Raji (cell line): Measurements from ENCODE around the gene LCA5.

ENCODE experiments used
- POLR2A ChIP-seq: IDR thresholded peaks from 2 replicates; pipeline ENCODE4 v1.6.1; 2011; ENCODE audit warnings: low read depth, low read length, control low read depth; ENCODE audit not compliant: insufficient read depth

LCA5 gene

DNA sequence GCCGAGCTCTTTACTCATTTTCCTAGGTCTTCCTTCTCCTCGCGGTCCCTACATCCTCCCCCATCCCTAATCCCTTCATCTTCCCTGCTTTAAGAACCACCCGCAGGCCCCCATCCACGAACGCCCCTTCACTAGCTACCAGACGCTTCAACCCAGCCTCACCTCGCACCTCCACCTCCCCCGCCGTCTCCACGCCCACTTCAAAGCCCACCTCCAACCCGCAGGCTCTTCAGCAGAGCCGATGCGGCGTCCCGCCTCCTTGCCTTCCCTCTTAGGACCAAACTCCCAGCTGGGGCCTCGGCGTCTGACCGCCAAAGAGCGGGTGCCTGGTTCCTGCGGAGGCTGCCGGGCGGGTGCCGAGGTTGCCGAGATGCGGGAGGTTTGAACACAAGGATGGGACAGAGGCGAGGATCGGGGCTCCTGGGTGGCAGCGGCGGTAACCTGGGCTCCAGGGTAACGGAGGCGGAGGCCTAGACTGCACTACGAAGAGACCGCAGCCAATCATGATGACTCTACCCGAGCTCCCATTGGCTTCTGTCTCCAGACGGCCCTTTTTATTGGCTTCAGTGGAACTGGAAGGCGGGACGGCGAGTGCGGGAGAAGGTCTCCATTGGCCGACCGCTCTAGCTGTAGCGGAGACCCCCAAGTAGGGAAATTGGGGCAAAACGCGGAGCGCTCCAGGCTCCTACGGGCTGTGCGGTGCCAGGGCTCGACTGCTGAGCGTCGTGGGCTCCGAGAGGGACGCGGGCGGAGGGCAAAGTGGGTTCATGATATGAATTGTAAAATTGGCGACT is at the start of gene LCA5:
LCA5 (minus strand) TSS at position 477 of the 794 bp plus-strand sequence. CDS start 18,536 bp downstream, outside the sequence.
- TF ChIP-seq POLR2A = no peak

DNA sequence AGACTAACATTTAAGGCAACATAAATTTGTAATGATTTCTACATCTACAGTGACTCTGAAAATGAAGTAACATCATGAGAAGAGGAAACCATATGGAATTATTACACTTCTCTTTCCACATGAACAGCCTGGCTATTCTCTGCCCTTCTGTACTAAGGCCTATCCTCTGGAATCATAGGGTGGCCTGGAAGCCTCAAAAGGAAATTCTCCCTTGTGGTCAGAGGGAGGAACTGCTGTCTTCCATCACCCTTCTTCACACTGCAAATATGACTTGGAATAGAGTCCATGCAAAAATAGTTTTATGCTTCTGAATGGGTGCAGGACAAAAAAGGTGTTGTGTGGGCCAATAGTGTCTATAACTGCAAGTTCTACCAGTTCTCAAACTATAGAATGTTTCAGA is 49.3 kb upstream of the LCA5 start:
- no peak for TF ChIP-seq POLR2A

DNA sequence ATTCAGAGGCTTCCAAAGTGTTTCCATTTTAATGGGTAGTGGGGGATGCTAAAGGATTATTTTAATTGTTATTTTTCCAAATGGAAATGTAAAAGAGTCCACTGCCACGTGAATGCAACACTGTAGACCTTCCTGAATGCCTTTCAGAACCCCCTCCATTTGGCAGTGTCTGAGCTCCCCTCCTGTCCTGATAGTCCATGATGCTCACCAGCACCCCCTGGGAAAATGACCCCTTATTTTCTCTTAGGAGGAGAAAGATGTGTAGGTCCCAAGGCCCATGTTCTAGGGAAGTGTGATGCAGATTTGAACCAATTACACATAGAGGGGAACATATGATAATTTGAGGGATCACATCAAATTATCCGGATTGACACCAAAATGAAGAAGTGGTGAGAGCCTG is 47.1 kb upstream of the LCA5 start:
- TF ChIP-seq POLR2A = no peak

DNA sequence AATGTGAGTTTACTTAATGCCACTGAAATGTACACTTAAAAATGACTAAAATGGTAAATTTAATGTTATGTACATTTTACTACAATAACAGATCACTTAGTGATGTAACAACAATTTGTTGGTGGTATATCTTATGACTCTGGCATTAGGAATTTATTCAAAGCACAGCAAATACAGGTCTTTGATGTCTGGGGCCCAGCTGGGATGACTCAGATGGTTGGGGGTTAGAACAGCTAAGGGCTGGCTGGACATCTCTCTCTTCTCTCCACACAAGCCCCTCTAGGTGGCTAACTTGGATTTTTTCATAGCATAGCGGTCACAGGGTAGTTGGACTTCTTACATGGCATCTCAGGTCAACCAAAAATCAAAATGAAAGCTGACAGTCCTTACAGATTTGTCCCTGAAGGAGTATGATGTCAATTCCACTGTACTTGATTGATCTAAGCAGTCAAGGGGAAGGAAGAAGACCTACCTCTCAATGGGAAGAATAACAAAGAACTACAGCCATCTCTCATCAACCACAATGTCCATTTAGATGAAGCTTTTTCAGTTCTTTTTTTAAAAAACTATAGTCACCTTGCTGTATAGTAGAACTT is 37.5 kb upstream of the LCA5 start:
- no peak for TF ChIP-seq POLR2A

DNA sequence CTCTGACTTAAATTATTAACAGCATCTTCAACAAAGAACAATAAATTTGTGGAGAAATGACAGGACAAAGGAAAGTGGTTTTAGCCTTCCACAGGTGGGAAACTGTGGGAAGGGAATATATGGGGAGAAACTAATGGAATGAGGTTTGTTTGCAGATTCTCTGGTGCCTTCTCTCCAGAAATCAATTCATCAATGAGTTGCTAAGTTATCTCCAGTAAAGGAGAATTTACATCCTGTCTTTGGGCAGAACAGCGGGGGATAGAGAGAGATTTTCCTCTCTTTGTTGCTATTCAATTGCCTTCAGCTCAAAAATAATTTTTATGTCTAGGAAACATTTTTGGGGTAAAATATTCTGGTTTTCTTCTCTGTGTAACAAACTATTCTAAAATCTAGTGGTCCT is 36.9 kb upstream of the LCA5 start:
- no peak for TF ChIP-seq POLR2A

DNA sequence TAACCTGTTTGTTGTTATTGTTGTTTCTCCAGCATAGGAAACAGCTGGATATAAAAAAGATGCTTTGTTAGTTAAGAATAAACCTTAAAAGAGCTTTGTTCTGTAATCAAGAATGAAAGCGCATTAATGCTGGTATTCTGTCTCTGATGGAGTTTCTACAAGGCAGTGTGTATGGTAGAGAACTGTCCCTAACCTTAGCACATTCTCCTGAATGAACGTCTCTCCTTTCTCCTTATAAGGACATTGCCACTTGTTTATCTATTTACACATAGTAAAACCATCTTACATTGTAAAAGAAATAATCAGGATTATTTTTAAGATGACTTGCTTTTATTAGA is 33.8 kb upstream of the LCA5 start:
- TF ChIP-seq POLR2A = no peak

DNA sequence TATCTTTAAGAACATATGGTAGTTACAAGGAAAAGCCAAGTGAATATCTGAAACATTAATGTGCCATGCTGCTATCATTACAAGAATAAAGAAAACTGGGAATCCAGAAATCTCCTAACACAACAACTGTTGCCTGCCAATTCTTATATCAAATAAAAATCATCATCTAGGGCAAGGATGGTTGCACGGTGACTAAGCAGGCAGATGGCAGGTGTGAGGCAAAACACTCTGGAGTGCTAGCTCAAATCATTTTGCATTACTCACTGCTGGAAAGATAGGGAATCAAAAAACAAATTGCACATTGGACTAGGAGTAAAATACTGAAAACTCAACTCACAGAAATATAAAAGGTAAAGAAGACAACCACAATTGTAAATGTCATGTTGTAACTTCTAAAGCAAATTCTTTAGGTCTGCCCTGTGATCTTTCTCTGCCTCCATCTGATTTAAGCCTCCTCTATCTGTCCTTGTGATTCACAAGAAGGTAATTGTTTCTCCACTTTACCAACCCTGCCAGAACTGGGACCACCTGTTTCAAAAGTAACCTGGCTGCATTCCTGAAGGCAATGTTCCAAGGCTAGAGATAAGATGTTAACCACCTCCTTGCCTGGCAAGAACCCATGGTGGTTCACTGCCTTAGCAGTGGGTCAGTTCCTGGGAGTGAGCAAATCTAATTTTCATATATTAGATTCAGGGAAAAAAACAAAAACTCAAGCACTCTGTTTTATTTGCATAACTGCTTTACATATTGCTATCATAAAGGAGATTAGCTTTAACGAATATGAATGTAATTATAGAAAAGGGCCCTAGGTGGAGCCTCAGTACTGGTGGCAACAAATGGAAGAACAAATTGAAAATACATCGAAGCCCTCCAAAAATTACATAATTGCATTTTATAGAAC is 33.1 kb upstream of the LCA5 start:
- TF ChIP-seq POLR2A = no peak

DNA sequence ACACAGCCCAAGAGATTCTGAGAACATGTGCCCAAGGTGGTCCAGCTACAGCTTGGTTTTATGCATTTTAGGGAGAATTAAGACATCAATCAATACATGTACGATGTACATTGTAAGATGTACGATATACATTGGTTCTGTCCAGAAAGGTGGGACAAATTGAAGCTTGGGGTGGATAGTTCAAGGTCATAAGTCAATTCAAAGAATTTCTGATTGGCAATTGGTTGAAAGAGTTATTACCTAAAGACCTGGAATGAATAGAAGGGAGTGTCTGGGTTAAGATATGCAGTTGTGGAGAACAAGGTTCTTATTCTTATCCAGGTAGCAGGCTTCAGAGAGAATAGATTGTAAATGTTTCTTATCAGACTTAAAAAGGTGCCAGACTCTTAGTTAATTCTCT is 31.8 kb upstream of the LCA5 start:
- no peak for TF ChIP-seq POLR2A

DNA sequence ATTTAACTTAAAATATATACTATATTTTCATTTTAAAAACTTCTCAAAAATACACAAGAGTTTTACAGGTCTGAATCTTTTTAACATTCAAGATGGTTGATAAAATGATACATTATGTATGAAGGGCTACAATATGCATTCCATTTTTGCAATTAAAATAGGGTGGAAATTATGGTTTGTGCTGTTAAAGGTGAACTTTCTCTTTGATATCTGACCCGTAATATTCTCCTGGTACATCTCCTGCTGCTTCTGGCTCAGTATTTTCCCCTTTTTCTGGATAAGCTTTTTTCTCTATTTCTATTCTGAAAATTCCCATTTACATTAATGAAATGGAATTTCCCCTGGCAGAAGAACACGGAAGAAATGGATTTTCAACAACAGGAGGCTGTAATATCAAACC is 27.4 kb upstream of the LCA5 start:
- no peak for TF ChIP-seq POLR2A

DNA sequence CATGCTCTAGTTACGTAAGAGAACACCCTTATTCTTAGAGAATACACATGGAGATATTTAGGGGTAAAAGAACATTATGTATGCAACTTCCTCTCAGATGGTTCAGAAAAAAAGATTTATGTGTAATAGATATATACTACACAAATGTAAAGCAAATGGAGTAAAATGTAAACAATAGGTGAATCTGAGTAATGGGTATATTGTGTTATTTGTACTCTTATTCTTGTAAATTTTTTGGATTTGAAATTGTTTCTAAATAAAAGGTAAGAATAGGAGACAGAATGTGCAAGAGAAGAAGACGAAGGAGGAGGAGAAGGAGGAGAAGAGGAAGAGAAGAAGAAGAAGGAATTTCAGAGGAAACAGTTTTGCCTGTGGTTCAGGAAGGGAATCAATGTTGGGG is 22.5 kb upstream of the LCA5 start:
- TF ChIP-seq POLR2A = no peak

DNA sequence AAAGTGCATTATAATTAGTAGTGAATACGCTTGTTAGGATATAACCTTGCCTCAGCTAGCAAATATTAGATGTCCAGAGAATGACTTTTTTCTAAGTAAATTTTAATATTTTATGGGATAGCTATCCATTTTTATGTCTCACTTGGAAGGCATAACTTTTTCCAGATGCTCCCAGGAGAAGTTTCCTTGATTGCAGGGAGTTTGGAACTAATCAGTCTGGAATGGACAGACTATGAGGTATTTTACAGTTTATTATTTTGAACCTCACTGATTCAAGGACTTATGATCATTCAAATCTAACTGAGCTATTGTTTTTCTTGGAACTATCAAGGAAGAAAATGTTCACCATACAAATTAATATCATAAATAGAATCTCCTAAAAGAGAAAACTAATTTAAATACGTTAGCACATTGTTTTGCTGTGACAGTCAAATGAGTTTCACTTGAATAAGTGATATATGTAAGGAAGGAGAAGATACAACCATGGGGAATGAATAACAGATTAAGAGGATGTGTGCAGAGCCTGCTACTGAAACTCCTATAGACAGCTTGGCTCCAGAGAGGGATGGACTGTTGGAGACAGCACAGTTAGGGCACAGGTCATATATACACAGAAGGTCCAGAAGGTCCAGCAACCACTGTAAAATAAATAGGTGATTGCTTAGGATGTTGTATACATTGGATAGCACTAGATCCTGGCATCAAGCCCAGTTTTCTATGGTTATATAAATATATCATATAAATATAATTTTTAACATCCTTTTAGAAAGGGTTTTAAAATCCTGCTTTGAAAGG is 20.6 kb upstream of the LCA5 start:
- no peak for TF ChIP-seq POLR2A

DNA sequence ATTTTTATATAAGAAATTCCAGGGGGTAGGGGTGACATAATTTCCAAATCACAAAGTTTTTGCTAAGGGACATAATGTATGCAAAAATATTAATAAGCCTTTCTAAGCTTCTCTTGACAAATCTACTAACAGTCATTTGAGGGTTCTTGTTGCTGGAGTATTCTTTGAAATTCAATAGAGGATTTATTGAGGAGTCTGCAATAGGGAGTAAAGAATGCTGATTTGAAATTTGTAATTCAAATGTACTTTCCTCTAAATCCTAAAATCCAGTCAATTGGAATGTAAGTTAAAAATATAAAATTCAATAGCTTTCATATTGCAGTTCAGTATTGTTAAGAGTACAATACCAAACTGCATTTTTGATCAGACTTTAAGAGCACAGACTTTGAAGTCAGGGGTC is 17.1 kb upstream of the LCA5 start:
- TF ChIP-seq POLR2A = no peak

DNA sequence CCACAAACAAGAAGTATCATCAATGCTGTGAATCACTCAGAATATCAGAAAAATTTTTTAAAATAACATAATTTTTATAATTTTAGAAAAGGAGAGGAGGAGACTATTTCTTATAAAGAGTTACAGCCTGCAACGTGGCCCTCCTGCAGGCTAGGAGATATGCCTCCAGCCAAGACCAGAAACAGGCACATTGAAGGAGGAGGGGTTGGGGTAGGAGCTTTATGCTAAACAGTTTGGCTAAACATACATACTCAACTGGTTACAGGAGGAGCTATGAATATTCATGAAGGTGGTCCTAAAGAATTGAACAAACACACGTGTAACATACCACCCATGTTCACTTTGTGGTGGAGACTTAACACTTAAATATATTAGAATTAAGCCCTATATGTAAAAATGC is 14.2 kb upstream of the LCA5 start:
- no peak for TF ChIP-seq POLR2A

DNA sequence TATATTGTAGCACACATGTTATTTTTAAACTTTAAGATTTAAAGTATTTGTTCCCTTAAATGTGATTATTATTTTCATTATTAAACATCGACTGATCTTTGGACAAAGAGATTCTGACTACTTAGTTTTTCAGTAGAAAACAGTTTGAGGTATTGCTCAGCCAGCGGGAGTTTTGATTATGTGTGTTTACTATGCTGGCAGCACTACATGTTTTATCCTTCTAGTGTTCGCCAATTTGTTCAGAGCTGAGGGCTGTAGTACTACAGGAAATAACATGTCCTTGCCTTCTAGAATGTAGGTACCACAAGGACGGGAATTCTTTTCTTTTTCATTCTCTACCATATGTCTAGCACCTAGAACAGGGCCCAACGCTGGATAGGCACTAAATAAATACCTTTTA is 11.1 kb upstream of the LCA5 start:
- TF ChIP-seq POLR2A = no peak

DNA sequence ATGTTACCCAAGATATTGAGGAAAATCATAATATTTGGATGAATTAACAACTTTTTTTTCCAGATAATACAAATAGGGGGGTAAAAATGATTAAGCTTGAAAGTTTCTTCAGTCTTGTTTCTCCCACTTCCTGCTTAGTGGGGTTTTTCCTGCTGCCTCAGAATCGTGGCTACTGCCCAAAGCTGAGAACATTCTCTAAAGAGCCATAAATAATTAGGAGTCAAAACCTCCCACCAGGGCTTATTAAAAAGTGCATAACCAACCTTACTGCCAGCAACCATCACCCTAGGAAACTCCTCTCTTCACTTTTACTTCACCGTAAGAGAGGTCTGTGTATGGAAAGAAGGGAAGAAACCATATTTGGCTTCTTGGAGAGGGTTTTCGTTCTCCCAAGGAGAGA is 9.0 kb upstream of the LCA5 start:
- no peak for TF ChIP-seq POLR2A
